ENCODE results near the gene FFAR1.

The FFAR1 gene

DNA sequence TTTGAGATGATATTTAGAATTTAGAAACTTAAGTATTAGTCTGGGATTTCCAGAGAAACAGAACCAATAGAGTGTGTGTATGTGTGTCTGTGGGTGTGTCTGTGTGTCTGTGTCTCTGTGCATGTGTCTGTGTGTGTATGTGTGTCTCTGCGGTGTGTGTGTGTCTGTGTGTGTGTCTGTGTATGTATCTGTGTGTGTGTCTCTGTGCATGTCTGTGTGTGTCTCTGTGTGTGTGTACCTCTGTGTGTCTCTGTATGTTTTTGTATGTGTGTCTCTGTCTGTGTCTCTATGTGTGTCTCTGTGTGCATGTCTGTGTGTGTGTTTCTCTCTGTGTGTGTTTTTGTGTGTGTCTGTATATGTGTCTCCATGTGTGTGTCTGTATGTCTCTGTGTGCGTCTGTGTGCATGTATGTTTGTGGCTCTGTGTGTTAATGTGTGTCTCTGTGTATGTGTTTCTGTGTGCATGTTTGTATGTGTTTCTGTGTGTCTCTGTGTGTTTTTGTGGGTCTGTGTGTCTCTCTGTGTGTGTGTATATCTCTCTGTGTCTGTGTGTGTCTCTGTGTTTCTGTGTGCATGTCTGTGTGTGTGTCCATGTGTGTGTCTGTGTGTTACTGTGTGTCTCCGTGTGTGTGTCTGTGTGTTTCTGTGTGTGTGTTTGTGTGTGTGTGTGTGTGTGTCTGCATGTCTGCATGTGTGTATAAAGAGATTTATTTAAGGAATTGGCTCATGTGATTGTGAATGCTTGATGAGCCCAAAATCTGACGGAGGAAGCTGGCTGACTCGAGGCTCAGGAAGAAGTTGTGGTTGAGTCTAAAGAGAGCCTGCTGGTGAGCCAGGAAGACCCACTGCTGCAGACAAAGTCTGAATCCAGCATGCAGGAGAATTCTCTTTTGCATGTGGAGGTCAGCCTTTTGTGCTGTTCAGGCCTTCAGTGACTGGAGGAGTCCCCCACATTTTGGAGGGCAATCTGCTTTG, 45.3 kb downstream of the FFAR1 start:
- no peak for DNase-seq (ENCODE audit: low read depth)

DNA sequence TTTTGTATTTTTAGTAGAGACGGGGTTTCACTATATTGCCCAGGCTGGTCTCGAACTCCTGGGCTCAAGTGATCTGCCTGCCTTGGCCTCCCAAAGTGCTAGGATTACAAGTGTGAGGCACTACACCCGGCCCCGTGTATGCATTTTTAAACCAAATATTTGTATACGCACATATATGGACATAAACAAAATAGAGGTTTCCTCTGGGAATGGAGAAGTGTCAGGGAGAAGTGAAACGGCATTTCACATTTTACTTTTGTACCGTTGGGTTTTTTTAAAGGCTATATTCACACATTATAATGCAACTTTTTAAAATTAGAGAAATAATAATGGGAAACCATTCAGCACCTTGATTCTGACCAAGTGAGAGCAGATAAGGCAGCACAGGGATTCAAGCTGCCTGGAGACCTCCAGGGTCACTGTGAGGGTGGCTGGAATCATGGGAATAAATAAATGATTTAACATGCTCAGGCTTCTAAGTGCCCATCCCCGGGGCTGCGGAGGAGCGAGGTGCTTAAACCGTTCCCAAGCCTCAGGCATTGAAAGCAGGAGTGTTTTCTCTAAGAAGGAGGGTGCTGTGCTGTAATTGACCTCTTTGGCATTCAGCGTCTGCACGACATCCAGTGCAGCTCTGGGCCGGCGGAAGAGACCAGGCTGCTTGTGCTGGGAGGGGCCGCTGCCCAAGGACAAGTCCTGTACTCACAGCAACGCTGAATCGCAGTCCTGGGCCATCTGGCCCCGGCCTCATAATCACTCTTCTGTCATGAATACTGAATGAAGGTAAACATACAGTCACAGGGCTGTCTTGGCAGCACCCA, 47.9 kb downstream of the FFAR1 start:
- DNase-seq (ENCODE audit: low read depth), result no peak

DNA sequence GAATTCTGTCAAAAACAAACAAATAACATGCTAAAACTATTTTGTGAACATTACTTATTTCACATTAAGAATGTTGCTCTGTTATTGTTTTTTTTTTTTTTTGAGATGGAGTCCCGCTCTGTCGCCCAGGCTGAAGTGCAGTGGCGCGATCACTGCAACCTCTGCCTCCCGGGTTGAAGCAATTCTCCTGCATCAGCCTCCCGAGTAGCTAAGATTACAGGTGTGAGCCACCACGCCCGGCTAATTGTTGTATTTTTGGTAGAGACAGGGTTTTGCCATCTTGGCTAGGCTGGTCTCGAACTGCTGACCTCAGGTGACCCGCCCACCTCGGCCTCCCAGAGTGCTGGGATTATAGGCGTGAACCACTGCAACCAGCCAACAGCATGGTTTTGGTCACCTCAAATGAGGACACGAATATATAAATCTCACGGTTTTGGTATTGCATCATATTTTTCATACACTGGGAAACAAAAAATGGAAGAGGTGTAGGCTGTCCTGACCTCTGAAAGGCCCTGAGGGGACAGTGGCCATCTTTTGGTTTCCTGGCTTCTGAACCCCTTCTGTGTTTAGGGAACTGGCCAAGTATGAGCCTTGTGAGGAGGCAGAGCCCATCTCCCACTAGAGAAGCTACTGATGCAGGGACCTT, 48.7 kb downstream of the FFAR1 start:
- no peak for DNase-seq (ENCODE audit: low read depth)

DNA sequence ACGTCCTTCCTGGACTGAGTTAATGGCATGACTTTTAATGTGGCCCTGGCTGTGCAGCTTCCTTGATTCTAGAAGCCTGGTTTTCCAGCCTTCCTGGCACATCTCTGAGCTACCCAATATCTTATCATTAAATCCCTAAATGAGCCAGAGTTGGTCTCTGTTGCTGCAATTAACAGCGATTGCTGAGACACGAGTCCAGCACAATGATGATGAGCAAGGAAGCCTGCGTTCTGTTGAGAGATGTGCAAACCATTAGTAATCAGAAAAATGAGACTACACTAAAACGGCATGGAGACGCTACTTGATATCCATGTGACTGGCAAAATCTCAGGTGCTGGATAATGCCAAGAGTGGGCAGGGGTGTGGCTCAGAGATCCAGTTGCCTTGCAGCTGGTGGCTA, 49.4 kb downstream of the FFAR1 start:
- no peak for DNase-seq (ENCODE audit: low read depth)

Measured in ELR (cell line).